Tibial nerve (tissue), 4 donors: Measurements from ENCODE around the gene PARN.

ENCODE experiments used
- EP300 ChIP-seq, 2 donors: sonication (generic); formaldehyde crosslinking; IDR thresholded peaks; one replicate each; pipeline ENCODE4 v1.6.1; 2017; ENCODE audit warnings: antibody characterized with exemption in 2 of 2, mild to moderate bottlenecking in 1 of 2
- POLR2A ChIP-seq, 2 donors: fragments of 450-650 bp; IDR thresholded peaks; one replicate each; pipeline ENCODE4 v1.6.1; 2017; ENCODE audit warnings: antibody characterized with exemption in 2 of 2, mild to moderate bottlenecking in 2 of 2, moderate library complexity in 2 of 2
- TF ChIP-seq, protein P1 (sequence below), 5 experiments: fragments of 200-600 bp in 3 of 5; fragments of 450-650 bp in 2 of 5; sonication (generic) in 3 of 5; IDR thresholded peaks; one replicate each; pipeline ENCODE4 v1.5.1; 2016 to 2019; ENCODE audit warnings: antibody characterized with exemption in 5 of 5, mild to moderate bottlenecking in 3 of 5, moderate library complexity in 2 of 5

DNA sequence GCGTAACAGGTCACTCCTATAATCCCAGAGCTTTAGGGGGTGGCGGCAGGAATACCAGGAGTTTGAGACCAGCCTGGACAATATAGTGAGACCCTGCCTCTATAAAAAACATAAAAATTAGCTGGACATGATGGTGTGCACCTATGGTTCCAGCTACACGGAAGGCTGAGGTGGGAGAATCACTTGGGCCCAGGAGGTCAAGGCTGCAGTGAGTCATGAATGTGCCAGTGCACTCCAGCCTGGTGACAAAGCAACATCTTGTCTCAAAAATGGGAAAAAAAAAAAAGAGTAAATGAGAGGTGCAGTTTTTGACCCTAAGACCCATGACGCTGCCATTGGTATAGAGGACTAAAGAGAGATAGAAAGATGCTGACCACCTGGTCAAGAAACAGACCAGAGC is 16.1 kb downstream of the PARN start:
- TF ChIP-seq, protein P1, sequence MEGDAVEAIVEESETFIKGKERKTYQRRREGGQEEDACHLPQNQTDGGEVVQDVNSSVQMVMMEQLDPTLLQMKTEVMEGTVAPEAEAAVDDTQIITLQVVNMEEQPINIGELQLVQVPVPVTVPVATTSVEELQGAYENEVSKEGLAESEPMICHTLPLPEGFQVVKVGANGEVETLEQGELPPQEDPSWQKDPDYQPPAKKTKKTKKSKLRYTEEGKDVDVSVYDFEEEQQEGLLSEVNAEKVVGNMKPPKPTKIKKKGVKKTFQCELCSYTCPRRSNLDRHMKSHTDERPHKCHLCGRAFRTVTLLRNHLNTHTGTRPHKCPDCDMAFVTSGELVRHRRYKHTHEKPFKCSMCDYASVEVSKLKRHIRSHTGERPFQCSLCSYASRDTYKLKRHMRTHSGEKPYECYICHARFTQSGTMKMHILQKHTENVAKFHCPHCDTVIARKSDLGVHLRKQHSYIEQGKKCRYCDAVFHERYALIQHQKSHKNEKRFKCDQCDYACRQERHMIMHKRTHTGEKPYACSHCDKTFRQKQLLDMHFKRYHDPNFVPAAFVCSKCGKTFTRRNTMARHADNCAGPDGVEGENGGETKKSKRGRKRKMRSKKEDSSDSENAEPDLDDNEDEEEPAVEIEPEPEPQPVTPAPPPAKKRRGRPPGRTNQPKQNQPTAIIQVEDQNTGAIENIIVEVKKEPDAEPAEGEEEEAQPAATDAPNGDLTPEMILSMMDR (IDR thresholded peaks at IDR 0.05): no peak
- no peak for TF ChIP-seq POLR2A (IDR thresholded peaks at IDR 0.05)
- no peak for TF ChIP-seq EP300 (IDR thresholded peaks at IDR 0.05)
